Stimulated activated CD8-positive, alpha-beta memory T cell treated with anti-CD3 and anti-CD28 coated beads, Interleukin-7, amount 100 ng/mL, for 4 hours (primary cell): Measurements from ENCODE around the gene KLHL2.

Experiments
- DNase-seq, 2 donors: peaks; one replicate each; pipeline ENCODE4 v3.0.0-alpha.2; 2020; ENCODE audit warnings: low read depth in 2 of 2

The KLHL2 gene

DNA sequence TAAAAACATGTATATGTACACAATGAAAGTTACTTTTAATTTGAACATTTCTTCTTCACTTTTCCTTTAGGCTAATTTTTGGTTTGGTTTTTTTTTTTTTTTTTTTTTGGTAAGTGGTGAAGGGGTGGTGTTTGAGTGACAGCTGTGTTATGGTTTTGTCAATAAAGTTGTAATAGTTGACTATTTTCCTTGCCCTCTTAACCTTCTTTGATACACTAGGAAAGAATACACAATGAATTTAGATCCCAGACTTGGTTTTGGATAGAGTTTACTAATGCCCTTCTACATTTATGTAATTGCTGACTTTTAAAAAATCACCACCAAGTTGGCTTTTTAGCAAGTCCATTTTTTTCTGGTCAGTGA lies 82.0 kb downstream of the KLHL2 start:
- DNase-seq, result no peak

DNA sequence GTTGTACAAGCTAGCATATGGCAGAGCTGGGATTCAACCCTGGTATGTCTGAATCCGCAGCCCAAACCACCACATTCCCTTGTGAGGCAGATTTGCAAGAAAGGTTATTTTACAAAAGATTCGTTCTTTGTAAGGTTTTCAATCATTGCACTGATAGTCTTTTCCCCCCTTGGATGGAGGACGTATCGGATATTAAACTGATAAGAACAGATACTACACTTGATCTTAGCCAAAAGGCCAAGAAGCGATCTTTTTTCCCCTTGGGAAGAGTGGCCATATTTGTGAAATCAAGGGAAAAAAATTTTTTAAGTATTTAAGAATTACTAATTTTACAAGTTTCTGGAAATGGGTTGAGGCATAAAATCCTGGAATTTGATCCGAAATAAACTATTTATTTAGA lies 85.7 kb downstream of the KLHL2 start:
- DNase-seq, result no peak

DNA sequence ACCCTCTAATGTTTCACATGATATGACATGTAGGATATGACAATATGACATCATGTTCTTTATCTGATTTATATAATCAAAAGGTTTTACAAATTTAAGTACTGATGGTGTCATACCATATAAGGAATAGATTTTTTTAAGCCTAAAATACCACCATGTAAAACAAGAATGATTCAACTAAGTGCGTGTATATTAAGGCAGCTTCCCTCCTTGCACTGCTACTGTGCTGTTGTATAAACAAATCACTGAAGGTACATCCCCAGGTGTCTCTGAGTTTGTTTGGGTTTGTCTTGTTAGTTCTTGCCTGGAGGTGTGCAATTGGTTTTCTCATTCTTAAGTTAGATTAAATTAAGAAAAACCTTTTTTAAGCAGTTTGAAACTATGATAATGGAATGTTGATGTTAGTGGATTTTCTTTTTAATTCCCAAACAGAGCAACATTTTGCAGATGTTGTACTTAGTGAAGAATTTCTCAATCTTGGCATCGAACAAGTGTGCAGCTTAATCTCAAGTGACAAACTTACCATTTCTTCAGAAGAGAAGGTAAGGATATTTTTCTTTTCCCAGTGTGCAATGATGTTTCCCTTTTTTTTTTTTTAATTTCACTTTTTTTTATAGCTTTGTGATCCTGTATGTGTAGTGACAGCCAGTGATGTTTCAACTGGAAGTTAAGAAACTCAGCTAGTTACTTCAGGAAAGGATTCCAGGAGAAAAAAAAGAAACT lies 86.7 kb downstream of the KLHL2 start:
- no peak for DNase-seq

DNA sequence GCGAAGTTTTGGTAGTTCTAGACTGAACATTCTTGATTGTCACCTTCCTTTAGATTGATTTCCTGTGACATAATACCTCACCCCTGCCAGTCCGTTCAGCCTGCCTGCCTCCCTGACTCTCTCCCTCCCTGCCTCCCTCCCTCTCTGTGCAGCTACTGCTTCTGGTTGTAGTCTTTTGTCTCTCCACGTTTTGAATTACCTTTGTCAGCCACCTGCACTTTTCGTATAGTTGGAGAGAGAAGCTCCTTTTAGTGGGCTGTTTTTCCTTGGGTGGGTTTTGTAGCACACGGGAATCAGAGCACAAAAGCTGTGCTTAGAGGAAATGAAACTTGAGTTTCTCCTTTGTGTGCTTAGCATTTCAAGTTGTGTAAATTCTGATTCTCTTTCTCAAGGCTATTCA lies 87.5 kb downstream of the KLHL2 start:
- peak in 1 of 2 donors; percentile 5 for DNase-seq

DNA sequence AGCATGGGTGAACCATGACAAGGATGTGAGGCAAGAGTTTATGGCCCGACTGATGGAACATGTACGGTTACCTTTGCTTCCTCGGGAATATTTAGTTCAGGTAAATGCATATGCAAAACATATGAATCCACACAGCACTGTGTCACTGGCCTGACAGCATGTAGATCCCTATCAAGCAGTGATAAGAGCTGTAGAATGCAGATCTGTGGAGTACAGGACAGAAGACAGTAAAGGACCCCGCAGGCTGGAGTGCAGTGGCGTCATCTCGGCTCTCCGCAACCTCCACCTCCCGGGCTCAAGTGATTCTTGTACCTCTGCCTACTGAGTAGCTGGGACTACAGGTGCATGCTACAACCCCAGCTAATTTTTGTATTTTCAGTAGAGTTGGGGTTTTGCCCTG lies 90.3 kb downstream of the KLHL2 start:
- DNase-seq, result no peak

DNA sequence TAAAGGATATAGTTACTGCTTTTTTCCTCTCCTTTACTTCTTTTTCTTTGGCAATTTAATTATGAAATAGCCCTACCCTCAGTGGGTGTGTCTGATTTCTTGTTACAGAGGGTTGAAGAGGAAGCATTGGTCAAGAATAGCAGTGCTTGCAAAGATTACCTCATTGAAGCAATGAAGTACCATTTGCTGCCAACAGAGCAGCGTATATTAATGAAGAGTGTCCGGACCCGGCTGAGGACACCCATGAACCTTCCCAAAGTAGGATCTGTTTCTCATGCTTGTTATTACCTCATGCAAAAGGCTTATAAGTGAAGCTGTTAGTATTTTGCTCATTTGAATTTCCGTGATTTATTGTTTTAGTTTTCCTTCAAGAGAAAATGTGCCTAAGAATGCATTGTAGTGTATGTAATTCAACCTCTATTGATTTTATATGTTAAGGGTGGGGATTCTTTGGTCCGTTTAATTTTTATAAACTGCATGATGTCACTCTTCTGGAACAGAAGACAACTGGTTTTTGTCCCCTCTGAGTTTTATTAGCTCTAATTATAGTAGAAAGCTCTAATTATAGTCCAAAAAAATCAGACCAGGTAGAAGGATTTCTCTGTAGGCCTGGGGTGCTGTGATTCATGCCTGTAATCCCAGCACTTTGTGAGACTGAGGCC lies 92.2 kb downstream of the KLHL2 start:
- DNase-seq, result no peak

DNA sequence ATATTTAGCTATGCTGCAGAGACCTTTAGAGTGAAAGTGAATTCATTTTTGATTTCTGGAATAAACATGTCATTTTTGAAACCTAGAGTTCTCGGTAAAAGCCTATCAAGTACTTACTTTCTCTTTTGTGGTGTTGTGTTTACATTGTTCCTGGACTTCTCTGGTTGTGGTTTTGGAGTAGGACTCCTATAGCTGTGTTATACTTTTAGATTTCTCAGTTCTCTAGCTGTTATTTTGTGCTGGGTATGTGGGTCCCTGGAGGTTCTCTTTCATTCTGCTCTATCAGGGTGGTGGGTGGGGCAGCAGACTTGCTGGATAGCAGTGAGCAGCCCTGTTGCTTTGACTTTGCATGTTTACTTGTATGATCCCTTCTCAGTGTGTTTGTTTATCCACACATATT lies 94.5 kb downstream of the KLHL2 start:
- no peak for DNase-seq

DNA sequence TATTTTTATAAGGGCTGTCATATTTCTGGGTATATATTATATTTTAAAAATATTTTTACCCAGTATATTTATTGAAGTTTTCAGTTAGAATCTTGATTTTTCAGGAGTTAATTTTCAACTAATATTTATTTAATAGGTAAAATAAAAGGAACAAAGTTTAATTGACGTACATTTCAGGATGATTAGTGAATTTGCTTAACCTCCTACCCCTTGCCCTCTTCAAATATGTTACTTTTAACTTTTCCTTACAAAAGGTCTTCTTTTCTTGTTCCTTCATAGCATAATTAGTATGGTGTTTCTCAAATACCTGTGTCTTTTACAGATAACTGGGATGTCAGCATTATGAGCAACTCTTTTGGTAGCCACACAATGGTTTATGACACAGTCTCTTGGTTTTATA lies 95.3 kb downstream of the KLHL2 start:
- no peak for DNase-seq

DNA sequence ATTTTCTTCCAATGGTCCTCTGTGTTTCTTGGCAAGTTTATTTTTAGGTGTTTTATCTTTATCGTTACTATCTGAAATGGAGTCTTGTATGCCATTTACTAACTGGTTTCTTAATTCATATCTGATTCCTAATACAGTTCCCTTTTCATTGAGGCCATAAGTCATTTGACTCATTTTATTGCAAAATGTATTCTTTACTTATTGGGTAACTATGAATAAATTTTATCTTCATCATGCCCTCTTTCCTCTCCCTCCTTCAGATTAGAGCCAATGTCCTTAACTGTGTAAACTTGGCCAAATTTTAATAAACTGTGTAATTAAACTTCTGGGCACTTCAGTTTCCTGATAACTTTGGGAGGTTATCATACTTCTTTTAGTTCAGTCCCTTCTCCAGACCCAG lies 100.8 kb downstream of the KLHL2 start:
- DNase-seq, result no peak

DNA sequence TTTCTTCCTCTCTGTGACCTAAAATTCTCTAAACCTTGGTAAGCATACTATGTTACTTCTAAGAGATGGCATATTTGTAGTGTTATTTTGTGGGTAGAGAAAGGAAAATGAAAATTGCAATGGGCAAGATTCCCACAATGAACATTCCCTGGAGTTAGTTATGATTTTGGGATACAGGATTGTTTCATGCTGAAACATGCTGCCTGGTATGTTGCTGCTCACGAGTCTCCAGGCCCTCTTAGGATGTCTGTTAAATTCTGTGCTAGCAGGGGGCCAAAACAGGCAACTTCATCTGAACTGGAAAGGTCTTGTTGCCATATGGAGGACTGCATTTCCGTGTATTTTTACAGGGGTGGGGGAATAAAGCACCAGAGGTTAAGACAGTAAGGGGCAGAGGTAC lies 101.2 kb downstream of the KLHL2 start:
- DNase-seq, result no peak

DNA sequence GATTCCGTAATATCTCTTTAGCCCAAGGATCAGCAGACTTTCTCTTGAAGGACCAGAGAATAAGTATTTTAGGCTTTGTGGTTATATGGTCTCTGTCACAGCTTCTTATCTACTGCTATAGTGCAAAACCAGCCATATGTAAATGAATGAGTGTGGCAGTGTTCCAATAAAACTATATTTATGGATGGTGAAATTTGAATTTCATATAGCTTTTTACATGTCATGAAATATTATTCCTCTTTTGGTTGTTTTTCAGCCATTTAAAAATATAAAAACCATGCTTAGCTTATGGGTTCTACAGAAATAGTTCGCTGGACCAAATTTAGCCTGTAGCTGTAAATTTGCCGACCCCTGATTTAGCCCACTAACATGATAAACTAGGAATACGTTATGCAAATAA lies 102.1 kb downstream of the KLHL2 start:
- DNase-seq, result no peak

DNA sequence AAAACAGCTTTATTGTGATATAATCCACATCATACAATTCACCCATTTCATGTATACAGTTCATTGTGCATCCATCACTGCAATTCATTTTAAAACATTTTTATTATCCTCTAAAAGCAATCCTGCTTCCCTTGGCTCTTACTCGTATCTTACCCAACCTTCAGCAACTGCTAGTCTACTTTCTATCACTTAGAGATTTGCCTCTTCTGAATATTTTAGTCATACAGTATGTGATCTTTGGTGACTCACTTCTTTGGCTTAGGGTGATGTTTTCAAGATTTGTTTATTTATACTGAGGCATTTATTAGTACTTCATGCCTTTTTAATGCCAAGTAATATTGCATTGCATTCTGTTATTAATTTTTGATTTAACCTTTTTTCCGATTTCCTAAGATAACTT lies 105.1 kb downstream of the KLHL2 start:
- no peak for DNase-seq

DNA sequence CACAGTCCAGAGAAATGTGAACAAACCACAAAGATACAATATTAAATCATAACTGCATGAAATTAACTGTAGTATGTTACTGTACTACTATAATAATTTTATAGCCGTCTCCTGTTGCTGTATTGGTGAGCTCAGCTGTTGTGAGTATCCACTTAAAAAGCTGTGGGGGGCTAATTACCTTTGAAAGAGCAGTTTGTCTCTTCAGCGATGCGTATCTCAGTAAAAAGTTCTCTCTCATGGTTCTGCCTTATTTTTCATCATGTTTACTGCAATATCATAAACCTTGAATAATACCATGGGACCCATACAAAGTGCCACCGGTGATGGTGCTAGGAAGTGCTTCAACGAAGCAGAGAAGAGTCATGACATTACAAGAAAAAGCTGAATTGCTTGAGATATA lies 111.7 kb downstream of the KLHL2 start:
- no peak for DNase-seq

DNA sequence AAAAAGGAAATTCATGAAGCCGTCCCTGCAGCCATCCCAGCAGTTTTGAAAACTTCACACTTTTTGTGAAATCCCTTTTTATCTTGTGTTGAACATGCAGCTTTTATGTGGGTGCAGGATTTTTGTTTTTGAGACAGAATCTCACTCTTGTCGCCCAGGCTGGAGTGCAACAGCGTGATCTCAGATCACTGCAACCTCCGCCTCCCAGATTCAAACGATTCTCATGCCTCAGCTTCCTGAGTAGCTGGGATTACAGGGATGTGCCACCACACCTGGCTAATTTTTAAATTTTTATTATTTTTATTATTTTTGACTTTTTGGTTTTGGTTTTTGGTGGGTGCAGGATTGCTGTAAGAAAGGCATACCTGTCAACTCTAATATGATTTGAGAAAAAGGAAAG lies 112.1 kb downstream of the KLHL2 start:
- no peak for DNase-seq

DNA sequence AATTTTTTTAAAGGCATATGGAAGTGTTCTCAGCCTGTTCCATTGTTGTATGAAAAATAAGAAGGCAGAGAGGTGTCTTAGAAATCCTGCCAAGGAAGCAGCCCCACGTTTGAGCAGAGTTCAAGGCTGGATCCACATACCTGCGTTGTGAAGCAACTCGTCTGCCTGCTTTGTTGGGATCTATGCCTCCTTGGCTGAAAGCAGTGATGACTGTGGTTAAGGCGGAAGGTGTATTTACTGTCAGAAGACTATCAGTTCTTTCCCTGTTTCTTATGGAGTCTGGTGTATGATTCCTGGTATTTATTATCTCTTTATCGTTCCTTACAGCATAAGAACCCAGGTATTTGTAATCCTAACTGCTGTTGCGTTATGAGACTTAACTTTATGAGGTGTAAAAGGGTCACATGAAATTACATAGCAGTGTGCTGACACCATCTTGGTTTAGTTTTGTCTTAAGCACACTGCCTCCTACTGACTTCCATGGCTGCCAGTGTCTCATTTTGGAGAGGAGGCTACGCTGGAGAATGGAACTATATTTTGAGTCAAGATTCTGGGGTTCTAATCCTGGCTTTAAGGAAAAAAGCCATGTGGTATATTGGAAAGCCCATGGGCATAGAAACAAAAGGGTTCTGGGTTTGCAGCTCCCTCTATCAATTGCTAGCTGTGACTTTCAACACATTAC lies 117.0 kb downstream of the KLHL2 start:
- no peak for DNase-seq

DNA sequence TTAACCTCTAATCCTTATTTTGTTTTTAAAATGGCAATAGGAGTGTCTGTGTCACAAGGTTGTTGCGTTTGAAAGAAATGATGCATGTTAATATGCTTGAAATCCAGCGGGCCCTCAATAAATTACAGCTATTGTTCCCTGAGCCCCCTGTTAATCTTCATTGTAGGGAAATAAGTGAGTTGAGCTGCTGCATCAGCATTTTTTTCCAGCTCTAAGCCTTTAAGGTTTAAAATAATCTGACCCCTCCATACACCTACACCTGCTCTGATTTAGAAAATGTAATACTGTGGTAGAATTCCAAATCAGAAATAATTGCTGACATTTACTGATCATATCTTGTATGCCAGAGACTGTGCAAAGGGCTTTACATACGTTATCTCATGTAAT lies 117.5 kb downstream of the KLHL2 start:
- DNase-seq, result no peak

DNA sequence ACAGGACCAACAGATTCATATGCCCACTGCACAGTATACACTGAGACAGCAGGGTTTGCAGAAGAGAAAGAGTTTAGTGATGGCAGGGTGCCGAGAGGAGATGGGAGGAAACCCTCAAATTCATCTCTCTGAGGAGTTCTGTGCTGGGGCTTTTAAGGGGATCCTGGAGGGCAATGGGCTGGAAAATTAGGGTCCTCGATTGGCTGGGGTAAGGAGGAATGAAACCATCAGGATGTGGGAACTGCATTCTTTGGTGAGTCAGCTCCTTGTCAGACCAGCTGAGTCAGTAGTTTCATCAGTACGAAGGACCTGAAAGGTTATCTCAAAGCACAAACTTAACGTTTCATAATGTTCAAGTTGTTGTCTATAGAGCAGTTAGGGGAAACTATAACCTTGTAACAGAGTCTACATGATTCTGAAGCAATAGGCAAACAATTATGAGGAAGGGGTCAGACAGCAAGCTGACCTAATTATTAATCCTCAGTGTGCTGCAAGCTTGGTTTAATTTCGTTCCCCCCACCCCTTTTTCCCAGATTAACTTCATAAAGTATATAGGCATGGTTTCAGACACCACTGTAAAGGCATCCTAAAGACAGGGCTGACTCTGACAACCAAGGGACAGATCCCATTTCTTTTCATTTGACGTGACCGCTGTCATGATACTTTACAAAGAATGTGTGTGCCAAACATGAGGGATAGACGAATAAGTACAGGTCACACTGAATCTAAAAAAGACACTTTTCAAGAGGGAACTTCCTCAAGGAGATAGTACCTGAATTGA lies 118.6 kb downstream of the KLHL2 start:
- no peak for DNase-seq

DNA sequence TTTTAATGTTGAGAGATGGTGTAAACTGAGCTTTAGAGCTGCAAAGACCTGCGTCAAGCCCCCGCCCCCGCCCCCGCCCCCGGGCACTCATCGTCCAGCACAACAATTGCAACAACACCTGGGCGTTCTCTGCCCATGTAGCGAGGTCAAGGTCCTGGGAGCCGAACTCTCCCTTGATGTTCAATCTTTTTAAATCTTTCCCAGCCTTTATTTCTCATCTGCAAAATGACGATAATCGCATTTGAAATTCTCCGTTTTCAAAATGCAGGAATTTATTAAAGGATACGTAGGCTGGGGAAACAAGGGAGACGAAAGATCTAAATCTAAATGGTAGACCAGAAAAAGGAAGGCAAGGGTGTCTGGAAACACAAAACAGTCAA lies 119.5 kb downstream of the KLHL2 start:
- no peak for DNase-seq

DNA sequence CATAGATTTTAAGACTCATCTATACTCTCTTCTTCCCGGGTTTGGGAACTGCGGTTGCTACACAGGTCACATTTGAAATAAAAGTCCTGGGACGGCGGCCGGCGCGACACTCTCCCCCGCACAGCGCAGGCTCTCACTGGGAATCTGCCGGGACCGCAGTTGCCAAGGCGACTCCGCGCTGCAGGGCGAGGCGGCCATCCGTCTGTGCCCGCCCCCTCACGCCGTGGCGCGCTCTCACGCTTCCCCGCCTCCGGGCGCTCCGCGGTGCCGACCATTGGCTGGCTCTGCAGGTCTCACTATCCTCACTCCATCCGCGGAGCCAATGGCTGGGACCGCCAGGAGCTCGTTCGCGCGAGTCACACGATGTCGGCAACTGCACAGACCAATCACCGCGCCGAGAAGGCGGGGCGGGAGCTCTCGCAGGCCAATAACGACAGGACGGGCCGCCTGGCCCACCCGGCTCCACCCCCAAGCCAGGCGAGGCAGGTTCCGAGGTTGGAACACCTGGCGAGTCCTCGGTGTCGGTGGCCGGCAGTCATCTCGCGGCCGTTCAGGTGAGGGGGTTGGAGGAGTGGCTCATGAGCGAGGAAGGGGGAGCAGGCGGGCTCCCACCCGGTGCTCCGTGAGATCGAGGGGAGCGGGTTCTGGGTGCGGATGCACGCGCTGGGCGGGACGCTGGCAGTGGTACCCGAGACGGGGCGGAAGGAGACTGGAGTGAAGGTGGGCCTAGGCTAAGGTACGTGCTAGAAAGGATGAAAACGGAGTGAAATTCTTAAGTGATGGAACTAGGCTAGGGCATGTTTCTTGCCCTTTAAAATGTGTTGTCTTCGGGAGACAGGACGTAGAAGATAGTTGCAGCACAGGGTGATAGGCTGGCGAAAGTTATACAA lies 120.1 kb downstream of the KLHL2 start, which contains the start of gene MSMO1:
MSMO1 (plus strand) TSS at position 459 of the 890 bp plus-strand sequence. CDS start 5,702 bp downstream, outside the sequence.
- peak; percentile 97 to 99 for DNase-seq

DNA sequence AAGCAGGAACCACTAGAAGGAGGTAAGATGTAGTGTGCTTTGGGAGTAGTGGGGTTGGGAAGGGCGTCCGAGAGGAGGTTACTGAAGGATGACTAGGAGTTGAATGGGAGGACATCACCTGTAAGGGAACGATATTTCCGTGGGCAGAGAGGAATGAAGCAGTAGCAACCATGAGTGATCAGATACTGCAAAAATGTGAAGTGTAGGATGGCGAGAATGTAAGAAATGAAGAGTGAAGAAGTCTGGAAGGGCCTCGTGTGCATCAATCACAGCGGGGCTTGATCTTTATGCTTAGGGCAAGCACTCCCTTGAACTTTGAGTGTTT lies 120.7 kb downstream of the KLHL2 start:
- DNase-seq, result no peak

DNA sequence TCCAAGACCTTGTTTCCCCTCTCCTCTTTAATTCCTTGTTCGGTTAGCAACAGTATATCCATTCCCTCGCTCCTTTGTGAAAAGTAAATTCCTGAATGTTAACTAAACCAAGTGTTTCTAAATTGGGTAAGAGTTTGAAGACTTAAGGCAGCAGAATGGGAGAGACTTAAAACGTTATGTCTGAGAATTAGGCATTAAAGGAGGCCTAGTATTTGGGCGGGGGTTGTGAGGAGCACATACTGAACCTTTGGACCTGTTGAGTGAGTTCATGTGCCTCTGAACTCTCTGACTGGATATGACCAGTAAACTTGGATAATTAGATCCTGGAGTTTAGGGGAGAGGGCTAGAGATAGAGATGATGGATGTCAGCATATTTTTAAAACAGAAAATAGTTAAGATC lies 121.3 kb downstream of the KLHL2 start:
- DNase-seq, result no peak

DNA sequence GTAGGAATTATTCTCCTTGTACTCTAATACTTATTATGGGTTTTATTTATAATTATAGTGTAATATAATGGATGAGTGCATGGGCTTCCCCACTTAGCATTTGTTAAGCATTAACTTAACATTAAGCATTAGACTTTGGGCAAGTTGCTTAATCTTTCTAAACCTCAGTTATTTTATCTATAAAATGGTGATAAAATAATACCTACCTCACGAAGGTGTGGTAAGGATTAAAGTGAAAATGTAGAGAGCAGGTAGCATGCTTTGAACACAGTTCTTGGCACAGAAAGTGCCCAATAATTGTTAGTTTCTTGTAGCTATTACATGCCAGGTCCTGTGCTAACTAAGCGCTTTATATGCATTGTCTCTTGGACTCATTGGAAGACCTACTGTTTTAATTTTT lies 122.7 kb downstream of the KLHL2 start:
- no peak for DNase-seq
